ENCODE measurements around the gene HOXB5. TPM values are rescaled to one million over a fixed set of nuclear protein-coding genes. Genes with fewer than 3 reads are reported as not detected.

HOXB5 gene
- total RNA-seq, 2 donors from 2014 or later = 0.56 to 3.8 TPM

DNA sequence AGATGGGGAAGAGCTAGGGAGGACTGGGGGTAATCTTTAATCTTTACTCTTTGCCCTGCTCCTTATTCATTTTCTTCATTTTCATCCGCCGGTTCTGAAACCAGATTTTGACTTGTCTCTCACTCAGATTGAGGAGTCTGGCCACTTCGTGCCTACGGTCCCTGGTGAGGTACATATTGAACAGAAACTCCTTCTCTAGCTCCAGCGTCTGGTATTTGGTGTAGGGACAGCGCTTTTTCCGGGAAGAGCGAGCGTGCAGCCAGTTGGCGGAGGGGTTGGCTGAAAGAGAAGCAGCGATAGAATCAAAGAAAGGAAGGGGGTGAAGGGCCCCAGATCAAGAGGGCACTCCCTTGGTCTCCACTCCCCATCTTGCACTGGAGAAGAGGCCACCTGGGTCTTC lies 29.3 kb upstream of the HOXB5 start:
- DNase-seq (ENCODE audit: low spot score) = no peak
- Histone ChIP-seq H3K36me3 (no peaks in the 10 kb centered on the region), H3K4me1 (ENCODE audit: control insufficient read depth in 1 of 2, low read depth in 2 of 2) (peaks cover 18 to 26% of the 10 kb centered on the region in 2 donors), H3K27ac (no peak overlapping the region), H3K27me3 (replicated peaks; ENCODE audit: insufficient read depth) (peaks cover 25% of the 10 kb centered on the region), H3K4me3 (no peak overlapping the region), H3K9me3 (no peaks in the 10 kb centered on the region)
- TF ChIP-seq, protein P1, sequence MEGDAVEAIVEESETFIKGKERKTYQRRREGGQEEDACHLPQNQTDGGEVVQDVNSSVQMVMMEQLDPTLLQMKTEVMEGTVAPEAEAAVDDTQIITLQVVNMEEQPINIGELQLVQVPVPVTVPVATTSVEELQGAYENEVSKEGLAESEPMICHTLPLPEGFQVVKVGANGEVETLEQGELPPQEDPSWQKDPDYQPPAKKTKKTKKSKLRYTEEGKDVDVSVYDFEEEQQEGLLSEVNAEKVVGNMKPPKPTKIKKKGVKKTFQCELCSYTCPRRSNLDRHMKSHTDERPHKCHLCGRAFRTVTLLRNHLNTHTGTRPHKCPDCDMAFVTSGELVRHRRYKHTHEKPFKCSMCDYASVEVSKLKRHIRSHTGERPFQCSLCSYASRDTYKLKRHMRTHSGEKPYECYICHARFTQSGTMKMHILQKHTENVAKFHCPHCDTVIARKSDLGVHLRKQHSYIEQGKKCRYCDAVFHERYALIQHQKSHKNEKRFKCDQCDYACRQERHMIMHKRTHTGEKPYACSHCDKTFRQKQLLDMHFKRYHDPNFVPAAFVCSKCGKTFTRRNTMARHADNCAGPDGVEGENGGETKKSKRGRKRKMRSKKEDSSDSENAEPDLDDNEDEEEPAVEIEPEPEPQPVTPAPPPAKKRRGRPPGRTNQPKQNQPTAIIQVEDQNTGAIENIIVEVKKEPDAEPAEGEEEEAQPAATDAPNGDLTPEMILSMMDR (IDR thresholded peaks at IDR 0.05) = no peak
- ATAC-seq (ENCODE audit: insufficient number of reproducible peaks, low FRiP score, low read depth) = no peak

DNA sequence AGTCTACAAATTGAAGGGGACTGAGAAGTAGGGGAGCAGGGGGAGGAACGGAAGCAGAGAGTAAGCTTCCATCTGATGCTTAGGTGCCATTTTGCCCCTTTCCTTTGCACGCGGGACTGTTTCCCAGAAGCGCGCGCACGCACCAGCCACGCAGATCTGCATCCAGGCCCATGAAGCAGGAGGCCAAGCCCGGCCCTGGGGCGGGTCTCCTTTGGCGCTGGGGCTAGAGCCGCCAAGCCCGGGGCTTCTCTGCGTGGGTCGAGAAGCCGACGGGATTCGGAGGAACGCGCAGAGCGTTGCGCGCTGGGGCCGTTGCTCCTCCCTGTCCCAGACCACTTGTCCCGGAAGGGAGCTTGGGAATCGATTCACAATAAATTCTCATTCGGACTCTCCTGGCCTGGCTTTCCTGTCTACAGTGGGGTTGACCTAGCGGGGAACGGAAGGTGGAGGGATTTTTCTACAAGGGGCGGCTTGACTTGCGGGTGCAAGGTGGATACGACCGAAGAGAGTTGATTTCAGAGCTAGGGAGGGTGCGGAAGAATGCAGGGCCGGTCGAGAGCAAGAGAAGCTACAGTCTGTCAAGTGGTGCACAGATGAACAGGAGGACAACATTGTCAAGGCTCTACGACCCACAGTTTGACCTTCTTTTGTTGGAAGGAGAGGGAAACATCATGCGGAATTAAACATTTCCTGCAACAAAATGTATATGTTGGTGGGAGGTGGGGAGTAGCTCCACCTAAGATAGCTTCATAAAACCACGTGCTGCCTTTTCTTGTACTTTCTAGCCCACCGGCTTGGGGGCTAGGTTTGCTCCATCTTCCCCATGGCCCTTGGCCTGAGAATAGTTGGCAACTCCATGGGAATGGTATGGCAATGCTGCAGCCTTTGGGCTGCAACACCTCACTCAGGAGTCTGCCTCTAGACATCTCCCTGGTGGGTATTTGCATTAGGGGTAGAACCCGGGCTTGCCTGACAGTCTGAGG lies 28.1 kb upstream of the HOXB5 start:
- no peak for ATAC-seq (ENCODE audit: insufficient number of reproducible peaks, low FRiP score, low read depth)
- peaks cover 19% of the 10 kb centered on the region for H3K27me3 ChIP-seq (replicated peaks; ENCODE audit: insufficient read depth)
- H3K4me1 ChIP-seq (ENCODE audit: control insufficient read depth in 1 of 2, low read depth in 2 of 2) = peaks cover 18 to 29% of the 10 kb centered on the region in 2 donors
- no peaks in the 10 kb centered on the region for H3K9me3 ChIP-seq
- no peak for DNase-seq (ENCODE audit: low spot score)
- H3K27ac ChIP-seq = no peak overlapping the region
- TF ChIP-seq, protein P1 (IDR thresholded peaks at IDR 0.05) = no peak
- H3K4me3 ChIP-seq = no peak overlapping the region
- H3K36me3 ChIP-seq = no peaks in the 10 kb centered on the region

DNA sequence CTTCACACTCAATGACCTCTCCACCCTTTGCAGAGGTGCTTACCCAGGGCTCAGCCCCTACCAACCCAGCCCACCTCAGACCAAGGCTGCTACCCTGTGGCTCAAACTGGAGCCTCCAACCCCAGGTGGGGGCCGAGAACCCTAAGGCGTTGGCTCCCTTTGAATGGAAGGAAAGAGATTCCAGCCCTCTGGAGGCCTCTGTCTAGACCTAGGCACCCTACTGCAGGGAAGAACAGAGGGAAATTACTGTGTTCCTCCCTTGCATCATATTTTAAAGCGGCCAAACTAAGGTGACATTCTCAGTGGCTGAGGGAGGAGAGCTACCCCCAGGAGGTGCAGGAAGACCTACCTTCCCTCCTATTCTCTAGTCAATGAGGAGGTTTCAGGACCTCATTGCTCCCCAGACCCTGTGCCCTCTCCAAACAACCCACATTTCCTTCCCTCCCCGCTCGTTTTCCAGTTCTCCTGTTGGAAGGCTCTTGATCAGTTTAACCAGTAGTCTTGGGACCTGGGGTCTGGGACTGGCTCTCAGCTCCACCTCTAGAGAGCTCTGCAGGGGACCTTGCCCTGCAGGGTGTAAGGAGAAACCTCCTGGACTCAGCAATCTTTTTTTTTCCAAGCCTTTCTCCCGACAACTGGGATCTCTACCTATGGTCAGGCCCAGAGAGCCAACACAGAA lies 27.0 kb upstream of the HOXB5 start:
- TF ChIP-seq, protein P1 (IDR thresholded peaks at IDR 0.05) = no peak
- no peaks in the 10 kb centered on the region for H3K9me3 ChIP-seq
- no peak overlapping the region for H3K27ac ChIP-seq
- H3K27me3 ChIP-seq (replicated peaks; ENCODE audit: insufficient read depth) = peaks cover 21% of the 10 kb centered on the region
- ATAC-seq (ENCODE audit: insufficient number of reproducible peaks, low FRiP score, low read depth) (no peak), DNase-seq (ENCODE audit: low spot score) (no peak)
- peaks cover 8 to 20% of the 10 kb centered on the region in 2 donors for H3K4me1 ChIP-seq (ENCODE audit: control insufficient read depth in 1 of 2, low read depth in 2 of 2)
- H3K36me3 ChIP-seq = no peaks in the 10 kb centered on the region
- H3K4me3 ChIP-seq = no peak overlapping the region

DNA sequence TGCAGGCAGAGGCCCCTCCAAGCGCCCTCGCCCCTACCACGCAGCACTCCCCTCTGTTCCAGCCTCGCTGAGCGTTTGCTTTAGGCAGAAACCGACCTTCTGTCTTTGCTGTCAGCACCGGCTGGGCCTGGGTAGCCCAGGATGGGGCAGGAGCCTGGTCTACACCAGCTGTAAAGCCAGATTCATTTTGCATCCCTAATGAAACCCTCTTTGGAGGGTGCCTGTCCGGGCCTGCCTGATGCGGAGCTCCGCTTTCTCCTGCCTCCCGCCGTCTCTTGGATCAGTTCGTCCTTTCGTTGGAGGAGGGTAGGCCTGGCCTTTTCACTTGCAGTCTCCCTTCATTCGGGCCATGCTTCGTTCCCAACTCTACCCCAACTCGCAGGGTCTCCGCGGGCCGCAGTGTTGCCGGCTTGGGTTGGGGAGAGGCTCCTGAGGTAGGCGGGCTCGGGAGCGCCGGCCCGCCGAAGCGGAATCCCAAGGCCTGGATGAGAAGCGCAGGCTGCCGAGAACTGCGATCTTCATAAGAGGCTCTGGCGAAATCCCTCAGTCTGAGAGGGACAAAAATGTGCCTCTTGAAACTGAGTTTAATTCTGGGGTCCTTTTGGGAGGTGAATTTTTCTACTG lies 26.4 kb upstream of the HOXB5 start:
- ATAC-seq (ENCODE audit: insufficient number of reproducible peaks, low FRiP score, low read depth) (no peak), DNase-seq (ENCODE audit: low spot score) (no peak)
- peaks cover 2 to 13% of the 10 kb centered on the region in 2 donors for H3K4me1 ChIP-seq (ENCODE audit: control insufficient read depth in 1 of 2, low read depth in 2 of 2)
- H3K4me3 ChIP-seq = no peak overlapping the region
- TF ChIP-seq, protein P1 (IDR thresholded peaks at IDR 0.05) = no peak
- no peak overlapping the region for H3K27ac ChIP-seq
- H3K27me3 ChIP-seq (replicated peaks; ENCODE audit: insufficient read depth) = peaks cover 27% of the 10 kb centered on the region
- no peaks in the 10 kb centered on the region for H3K9me3 ChIP-seq
- H3K36me3 ChIP-seq = no peaks in the 10 kb centered on the region
